ENCODE results near the gene C1orf185. TPM values are rescaled to one million over a fixed set of nuclear protein-coding genes. Genes with fewer than 3 reads are reported as not detected.

C1orf185 gene
- total and polyA plus RNA-seq, 10 donors, result not detected

Small RNA genes within 50 kb of the gene (microRNA-seq; reads per million reads assigned to microRNA genes)
- gene MIR4421, result 0 reads per million in 3 donors
- gene MIR6500, result 0 reads per million in 3 donors

Small RNA genes within 50 kb of the gene (small RNA-seq; reads per million reads assigned to genes)
- gene MIR4421 (0 reads per million in 4 donors), gene MIR6500 (0 reads per million in 4 donors), gene RF00019 (0 reads per million in 4 donors)

Other genes starting within 250 kb of the C1orf185 start
- gene FAF1, start 142.0 kb upstream of the C1orf185 start, total RNA-seq, result 10 to 100 TPM; 36.2 to 58.7 (median 43.9) TPM
- 10 to 100 TPM; 16.7 to 20.0 (median 19.2) TPM for gene FAF1, start 142.0 kb upstream of the C1orf185 start, polyA plus RNA-seq
- gene CDKN2C, start 132.0 kb upstream of the C1orf185 start, total RNA-seq, result 10 to 100 TPM in 4 of 7 donors, 1 to 10 TPM in 3; 6.9 to 18.2 (median 10.1) TPM
- gene CDKN2C, start 132.0 kb upstream of the C1orf185 start, polyA plus RNA-seq, result 10 to 100 TPM in 2 of 3 donors, 1 to 10 TPM in 1; 7.7 to 17.9 (median 17.6) TPM
- gene RNF11, start 134.0 kb downstream of the C1orf185 start, total RNA-seq, result 100 to 1,000 TPM in 1 of 7 donors, 10 to 100 TPM in 6; 64.1 to 111 (median 85.7) TPM
- gene RNF11, start 134.0 kb downstream of the C1orf185 start, polyA plus RNA-seq, result 10 to 100 TPM; 21.4 to 43.8 (median 28.6) TPM
- gene TTC39A, start 228.3 kb downstream of the C1orf185 start, total RNA-seq, result 1 to 10 TPM in 2 of 7 donors, under 1 TPM in 4, not detected in 1; 0.24 to 2.4 (median 0.57) TPM
- 1 to 10 TPM in 1 of 3 donors, under 1 TPM in 2; 0.43 to 1.2 (median 0.70) TPM for gene TTC39A, start 228.3 kb downstream of the C1orf185 start, polyA plus RNA-seq